GM19351 (cell line): ENCODE data around the gene TRNT1.

Experiments used
- ATAC-seq: cut with Tn5 transposase; IDR thresholded peaks from one replicate; pipeline ENCODE4 v1.9.1; 2021; ENCODE audit warnings: mild to moderate bottlenecking, moderate library complexity; ENCODE audit not compliant: unreplicated experiment

TRNT1 gene

DNA sequence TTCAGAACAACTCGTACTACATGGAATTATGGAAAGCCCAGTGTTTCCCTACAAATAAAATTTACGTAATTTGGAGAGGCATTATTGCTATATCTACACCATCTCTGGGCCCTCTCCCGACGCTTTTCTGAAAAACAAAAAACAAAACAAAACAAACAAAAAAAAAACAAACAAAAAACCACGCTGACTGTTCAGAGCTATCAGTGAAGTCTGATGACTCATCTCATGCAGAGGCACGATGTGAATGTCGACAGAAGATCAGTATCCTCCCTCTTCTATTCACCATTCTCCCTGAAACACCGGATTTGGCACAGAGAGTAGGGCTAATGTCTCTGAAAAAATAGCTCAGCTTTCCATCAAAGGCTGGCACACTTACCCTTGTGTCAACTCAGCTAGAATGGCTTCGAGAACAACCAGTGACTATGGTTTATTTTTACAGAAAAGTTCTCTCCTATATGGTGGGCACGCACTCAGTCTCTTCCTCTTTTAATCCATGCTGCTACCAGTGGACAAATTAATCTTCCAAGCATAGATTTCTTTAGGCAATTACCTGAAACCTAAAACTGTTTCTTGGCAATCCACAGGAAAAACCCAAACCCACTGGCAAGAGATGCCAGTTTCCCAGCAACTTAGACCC, 51.2 kb downstream of the TRNT1 start:
- ATAC-seq, result no peak

DNA sequence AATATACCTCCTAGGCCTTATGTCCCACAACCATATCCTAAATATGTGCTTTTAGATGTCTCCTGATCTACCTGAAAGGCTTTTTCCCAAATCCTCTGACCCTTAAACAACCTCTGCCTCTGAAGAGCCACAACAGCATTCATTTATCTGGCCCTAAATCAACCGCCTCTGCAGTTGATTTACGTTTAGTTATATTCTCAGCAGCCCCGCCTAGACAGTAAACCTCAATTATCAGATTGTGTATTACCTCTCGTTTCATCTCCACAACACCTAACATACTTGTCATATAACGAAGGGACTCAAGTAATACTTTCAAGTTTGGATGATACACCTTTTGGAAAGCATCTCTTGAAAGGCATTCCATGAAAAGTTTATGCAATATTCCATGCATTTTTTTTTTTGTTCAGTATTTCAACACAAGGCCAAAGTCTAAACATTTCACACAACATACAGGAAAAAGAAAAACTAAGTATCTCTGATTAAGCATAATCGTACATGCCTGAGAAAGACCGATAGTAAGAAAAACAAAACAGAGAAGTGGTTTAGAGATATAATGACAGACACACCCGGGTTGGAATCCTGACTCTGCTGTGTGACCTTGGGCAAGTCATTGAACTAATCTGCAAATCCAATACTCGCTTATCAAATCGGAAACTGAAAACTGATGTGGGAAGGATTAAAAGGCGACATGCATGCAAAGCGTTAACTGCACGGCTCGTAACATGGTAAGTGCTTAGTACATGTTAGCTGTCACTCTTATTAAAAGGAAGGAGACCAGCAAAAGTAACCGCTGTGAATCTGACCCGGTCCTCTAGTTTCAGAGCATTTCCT, 52.0 kb downstream of the TRNT1 start:
- ATAC-seq, result no peak

DNA sequence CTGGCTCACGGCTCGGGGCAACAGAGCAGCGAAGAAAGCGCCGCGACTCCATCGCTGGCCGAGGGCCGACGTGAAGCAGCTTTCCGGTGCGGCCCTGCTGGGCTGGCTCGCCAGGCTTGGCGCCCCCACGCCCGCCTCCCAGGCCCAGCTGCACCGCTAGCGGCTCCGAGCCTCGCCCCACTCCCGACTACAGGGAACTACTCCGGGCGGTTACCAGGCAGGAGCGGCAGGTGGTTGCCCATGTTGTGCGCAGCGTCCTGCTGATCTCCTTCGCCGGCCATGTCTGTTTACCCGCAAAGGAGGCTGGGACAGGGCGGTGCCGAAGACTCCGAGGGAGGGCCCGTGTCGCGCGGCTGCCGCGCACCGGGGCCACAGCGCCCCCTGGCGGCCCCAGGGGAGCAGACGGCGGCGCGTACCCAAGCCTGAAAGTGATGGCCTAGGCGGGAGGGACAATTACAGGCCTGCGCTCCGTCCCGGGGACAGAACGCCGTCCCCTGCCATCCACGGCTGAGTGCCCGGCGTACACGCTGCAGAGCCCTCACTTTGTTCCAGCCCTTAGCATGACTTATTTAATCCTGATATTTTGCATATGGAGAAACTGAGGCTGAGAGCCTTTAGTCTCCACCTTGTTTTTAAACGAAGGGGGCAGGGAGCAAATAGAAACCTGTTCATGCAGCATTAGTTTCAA, 52.8 kb downstream of the TRNT1 start, which contains the start of gene CRBN:
TSS of gene CRBN (minus strand) at position 285 of the 688 bp plus-strand sequence. CDS start at position 281, 4 bp downstream.
- peak; percentile 95 for ATAC-seq

GRCh38 chr3:3180456-3180855, 53.7 kb downstream of the TRNT1 start:
- ATAC-seq, result no peak

DNA sequence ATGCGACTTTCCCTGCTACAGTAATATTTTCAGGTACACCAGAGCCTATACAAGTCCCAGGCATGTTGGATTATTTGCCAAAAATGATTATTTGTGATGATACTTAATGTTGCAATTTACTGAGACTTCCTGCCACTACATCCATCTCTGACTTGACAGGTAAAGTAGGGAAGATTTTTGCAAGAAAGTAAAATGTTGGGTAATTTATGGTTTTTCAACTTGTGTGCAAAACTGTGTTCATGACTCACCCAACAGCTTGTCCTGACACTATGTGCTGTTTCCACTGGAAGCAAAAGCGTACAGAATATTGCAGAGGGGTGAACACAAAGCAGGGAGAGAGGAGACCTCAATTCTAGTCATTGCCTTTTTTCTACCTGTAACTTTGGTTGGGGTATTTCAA, 58.1 kb downstream of the TRNT1 start:
- no peak for ATAC-seq

DNA sequence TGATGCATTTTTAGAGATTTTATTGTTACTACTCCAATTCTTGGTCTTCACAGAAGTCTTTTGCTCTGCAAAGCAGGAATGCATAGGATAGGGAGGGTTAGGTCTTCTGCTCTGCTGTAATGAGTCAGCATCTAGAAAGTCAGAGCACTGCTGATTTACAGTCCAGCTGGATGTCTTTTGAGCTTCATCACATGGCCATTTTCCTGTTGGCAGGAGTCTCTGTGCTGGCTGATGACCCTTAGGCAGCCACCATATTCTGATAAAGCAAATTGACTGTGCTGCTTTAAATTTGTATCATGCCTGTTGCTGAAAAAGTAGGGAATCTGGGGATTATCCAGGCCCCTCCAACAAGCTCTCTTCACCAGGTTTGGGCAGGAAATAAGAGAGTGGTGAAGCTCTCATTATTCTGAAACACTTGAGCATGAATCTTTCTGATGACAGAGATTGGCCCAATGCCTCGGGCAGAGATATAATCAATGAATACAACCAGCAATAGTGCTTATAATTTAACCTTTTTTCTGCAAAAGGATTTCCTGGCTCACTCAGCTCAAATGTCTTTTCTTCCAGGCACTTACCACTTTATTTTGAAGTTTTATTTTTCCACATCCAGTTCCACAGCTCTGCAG, 62.5 kb downstream of the TRNT1 start:
- ATAC-seq, result no peak

- ATAC-seq, result no peak
These were observed 63.2 kb downstream of the TRNT1 start for GRCh38 chr3:3189961-3190360.

DNA sequence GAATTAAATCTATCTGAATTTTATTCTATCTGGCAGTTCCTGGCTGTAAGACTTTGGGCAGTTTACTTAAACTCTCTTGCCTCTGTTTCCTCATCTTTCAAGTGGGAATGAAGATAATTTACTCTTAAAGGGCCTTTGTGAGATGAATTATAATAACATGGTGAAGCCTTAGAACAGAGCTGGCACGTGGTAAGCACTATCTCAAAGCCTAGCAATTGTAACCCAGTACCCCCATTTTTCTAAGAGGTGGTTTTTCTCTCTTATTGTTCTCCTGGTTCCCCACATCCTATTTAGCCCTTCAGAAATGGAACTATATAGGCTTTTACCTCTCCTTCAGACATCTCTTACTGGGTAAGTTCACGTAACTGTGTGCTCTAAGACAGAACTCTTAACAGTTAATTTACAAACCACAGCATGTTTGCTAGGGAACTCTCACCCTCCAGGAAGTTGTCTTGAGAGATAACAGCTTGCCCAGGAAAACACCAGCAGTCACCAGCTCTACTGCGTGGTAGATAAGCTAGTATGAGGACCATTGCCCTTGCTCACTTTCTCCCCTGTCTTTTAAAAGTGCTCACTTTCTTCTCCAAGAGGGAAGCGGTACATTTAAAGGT, 65.0 kb downstream of the TRNT1 start:
- ATAC-seq, result no peak

DNA sequence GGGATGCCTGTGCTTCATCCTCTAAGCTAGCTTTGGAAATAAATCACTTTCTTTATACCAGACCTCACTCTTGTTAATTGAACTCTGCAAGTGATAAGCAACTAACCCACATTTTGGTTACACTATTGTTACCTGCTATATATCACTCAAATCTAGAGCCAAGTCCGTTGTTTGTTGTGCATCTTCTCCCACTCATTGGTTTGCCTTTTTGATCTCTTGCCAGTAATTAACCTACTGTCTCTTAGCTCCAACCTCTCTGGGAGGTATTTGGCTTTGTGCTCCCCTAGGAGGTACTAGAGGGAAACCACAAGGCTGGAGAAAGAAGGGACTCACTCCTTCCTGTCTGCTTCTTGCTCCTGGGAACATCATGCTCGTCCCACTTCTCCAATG, 65.5 kb downstream of the TRNT1 start:
- no peak for ATAC-seq

GRCh38 chr3:3194861-3195260, 68.1 kb downstream of the TRNT1 start:
- no peak for ATAC-seq

DNA sequence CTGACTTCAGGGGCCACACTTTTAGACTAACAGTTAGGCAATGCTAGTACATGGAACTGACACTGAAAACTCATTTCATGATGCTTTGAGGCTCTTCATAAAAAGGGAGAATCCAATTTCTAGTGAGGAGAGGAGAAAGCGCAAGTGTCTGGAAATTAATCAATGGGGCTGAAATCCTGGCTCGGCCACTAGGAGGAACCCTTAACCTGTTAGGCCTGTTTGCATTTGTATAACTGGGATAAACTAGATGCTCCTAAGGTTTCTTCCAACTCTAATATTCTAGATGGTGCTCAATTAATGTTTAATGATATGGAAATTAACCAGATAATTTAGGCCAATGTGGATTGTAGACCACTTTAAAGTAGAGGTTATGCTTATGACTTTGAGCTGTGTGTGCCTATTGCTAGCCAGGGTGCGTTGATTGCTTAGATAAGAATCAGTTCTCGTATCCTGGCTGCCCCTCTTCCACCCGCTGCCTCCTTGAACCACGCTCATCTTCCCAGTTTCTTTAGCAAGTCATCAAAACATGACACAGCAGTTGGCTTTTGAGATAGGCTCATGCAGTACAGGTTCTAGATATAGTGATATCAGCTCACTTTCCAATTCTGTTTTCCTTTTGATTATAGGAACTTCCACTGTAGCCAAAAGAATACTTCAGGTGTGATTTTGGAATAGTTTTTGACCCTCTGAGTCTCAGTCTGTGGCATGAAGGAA, 69.6 kb downstream of the TRNT1 start:
- ATAC-seq, result peak; percentile 36
